Stimulated activated naive CD4-positive, alpha-beta T cell treated with Interleukin-2 at 50 U/mL for 16 hours (primary cell): Measurements from ENCODE around the gene CATSPER4.

Experiments used
- DNase-seq: peaks from one replicate; lab custom pipeline; 2025; lab: John Stamatoyannopoulos, UW

CATSPER4 gene

DNA sequence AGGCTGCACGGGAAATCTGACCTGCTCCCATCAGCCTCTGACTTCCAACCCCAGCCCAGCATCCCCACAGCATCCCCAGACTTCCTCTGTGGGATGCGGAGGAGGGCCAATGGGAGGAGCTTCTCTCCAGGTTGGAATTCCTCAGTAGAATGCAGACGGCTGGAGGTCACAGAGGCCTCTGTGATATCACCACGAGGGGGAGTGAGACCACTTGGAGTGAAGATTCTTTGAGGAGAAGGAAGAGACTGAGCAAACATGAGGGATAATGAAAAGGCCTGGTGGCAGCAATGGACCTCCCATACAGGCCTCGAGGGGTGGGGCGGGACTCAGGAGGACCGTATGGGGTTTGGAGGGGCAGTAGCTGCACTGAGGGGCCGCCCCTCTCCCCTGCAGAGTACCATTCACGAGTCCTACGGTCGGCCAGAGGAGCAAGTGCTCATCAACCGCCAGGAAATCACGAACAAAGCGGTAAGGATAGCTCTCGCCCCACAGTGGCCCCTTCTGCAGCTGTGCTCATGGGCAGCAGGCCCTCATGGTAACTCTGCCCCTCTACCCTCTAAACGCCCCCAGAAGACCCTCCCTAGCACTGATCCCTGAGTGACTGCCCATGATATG, at the start of gene CATSPER4:
CATSPER4 (plus strand) TSS at position 230 of the 615 bp plus-strand sequence; CDS start at position 256, 26 bp downstream.
- DNase-seq: no peak

DNA sequence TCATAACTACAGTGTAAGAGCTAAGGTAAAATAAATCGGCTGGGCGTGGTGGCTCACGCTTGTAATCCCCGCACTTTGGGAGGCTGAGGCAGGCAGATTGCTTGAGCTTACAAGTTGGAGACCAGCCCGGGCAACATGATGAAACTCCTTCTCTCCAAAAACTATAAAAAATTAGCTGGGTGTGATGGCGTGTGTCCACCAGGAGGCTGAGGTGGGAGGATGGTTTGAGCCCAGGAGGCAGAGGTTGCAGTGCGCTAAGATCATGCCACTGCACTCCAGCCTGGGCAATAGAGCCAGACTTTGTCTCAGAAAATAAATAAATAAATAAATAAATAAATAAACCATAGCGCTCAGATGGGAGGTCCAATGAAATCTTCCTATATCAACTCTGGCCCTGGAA, 48.2 kb upstream of the CATSPER4 start:
- no peak for DNase-seq

DNA sequence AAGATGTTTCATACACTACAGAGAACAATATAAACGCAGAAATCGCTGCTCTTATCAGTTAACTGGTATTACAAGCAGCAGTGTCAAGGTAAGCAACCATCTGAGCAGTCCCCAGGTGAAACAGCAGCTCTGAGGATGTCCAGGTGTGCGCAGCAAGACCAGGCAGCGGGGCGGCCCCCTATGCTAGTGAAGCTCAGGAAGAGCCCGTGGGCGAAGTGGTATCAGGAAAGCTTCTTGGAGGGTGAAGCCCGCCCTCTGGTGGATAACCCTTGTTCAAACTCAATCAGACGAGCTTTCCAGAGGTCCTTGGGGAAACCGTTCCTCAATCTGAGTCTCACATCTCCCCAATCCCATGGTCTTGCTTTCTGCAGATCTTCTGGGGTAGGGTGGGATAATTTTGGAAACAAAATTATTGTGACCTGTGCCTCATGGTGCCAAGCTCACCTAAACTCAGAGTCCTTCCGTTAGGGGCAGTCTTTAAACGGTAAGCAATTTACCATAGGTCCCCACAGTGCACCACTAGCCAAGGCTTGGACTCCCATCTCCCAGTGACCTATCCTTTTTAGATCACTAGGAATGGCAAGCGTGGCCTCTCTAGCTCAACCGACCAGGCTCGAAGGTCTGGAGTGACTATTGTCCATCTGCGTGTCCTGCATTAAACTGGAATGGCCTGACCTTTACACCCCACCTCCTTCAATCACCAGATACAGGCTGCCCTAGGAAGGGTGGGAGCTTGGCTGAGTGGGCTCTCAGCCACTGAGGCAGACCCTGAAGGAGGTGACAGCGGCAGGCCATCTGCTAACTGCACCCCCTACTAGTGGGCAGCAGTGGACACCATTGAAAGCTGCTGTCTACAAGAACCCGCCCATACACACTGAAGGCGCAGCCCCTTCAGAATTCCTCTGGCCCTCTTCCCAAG, 45.1 kb upstream of the CATSPER4 start:
- DNase-seq: peak; percentile 59

DNA sequence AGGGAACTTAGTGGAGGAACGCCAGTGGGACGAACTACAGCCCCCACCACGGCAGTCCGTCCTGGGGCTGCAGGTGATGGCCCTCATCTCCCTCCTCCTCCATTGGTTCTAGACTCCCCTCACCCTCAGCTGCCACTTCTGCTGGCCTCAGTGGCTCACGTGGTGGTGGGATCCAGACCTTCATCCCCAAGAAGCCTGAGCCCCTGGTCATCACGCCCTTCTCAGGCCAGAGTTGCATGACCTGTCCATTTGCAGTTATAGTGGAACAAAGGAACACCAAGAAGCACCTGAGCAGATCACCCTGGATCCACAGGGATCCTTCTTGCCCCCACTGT, 44.5 kb upstream of the CATSPER4 start:
- DNase-seq: no peak

DNA sequence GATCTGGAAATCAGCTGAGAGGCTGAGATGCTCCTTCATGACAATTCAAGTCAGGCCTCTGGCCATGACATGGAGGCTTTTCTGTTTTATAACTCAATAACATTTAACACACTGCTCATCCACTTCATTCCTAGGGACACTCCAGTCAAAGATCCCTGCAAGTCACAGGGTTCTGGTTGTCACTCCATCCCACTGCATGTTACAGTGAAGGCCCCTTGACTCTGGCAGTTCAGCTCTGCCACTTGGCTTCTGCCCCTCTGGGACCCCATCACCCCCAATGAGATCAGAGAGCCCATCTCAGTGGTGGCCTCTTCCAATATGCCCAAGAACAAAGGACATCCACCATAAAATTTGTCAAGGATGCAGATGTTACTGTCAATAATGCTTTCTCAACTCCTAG, 41.5 kb upstream of the CATSPER4 start:
- no peak for DNase-seq

DNA sequence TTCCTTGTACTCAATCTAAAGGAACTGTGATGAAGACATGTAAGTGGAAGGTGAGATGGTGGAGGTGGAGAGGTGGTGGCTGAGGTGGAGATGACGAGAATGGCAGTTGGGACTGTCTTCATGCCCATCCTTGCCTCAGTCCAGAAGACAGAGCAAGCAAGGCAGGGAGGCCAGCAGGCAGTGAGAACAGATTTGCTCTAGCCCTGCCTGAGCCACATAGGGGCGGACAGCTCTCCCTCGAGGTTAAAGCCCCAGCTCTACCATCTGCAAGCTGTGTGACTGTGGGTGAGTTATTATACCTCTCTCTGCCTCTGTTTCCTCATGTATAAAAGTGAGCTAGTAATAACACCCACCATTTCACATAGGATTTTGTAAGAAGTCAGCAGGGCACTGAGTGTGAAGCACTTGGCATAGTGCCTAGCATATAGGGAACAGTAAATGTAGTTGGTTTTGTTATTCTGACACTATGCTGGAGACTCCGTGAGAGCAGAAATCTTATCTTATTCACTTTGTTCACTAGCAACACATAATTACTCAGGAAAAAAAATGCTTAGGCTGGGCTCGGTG, 36.4 kb upstream of the CATSPER4 start:
- DNase-seq: no peak

DNA sequence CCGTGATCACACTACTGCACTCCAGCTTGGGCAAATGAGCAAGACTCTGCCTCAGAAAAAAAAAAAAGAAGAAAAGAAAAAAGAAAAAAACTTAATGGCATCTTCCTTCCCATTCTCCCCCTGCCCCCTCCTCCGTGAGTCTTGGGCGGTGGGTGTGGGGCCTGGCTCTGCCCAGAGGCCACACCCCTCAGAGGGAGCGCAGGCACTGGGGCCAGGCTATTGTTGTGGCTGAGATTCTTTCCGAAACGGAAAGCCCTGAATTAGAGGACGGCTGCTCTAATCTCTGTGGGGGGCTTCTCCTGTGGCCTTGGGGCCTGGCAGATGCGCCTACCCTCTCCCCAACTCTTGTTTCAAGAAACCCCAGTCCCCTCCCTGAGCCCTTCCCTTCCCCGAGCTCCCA, 35.7 kb upstream of the CATSPER4 start:
- no peak for DNase-seq

DNA sequence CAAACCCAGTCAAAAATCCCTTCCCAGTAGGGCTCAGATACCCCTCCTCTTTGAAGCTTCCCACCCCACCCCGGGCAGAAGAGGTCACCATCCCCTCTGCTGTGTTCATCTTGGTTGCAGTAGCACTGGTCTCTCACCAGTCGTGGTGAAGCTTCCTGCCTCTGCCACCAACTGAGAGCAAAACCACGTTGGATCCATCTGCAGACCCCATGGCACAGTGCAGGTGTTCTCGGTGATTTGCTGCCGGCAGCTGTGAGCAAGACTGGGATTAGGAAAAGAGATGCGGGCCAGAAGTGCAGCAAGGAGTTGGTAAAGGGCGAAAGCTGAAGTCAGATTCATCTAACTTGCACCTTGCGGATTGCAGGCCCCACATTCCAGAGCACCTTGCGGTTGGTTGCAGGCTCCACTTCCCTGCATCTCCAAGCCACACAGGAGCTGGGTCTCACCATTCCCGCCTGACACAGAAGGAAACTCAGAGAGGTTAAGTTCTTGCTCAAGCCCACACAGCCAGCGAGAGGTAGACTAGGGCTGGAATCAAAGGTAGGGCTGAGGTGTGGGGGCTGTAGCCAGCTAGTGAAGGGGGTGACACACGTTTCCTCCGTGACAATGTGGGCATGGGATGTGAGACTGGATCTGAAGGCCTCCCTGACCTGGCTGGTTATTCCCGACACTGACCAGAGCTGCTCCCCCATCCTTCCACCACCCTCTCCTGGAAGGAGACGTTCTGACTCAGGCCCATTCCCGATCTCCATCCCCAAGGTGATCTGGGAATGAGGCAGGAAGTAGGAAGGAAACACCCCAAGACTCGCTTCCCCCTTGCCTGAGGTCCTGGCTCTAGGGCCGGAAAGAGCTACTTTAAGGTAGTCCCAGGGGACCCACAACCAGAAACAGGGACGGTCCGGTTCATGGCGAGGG, 34.8 kb upstream of the CATSPER4 start:
- DNase-seq: no peak

DNA sequence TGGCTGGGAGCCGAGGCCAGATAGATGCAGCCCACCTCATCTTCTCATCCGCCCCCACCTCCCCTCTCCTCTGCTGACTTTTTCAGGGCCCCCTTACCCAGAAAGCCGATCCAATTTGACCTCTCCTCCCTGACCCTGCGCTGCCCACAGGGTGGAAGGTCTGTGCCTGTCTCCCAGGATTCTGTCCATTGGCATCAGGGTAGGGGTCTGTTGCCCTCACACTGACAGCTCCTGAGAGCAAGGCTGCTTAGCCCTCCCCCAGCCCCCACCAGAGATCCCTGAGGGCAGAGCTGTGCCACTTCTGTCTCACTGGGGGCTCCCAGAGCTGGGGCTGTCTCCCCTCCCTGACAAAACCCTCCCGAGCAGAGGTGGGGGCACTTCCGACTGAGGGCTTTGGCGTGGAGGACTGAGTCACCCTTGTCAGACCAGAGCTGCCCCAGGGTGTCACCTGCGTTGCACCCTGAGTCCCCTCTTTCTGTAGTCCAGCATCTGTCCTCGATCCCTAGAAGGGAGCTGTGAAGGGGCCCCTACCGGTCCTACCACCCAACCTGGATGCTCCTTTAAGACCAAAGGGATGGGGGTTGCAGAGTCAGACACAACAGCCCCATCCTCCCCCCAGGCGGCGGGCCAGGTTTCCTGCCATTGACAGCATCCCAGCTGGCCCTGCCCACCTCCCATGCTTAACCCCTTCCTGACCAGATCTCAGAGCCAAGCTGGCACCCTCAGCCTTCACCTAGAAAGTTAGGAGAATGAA, 33.9 kb upstream of the CATSPER4 start:
- no peak for DNase-seq

DNA sequence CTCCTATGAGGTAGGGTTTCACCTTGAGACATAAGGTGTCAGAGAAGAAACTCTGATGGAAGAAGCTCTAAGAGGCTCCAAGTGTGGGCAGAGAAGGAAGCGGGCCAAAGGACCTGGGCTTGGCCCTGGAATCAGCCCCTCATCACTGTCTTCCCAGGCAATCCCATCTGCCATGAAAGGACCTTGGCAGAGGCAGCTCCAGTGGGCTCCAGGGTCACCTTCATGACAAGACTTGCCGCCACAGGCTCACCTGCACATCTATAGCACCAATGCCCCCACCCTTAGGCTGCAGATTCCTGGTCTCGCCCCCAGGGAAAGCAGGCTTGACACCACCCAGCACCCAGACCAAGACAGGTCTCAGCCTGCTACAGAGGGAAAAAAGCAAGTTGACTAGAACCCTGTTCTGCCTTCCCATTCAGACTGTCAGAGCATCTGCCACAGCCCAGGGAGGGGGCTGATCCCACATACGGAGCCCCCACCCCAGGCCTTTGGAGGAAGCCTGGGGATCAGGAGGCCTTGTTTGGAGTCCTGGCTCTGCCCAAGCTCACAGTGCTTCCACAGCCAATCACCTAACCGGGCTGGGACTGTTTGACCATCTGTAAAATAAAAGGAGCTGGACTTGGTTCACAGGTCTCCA, 32.0 kb upstream of the CATSPER4 start:
- DNase-seq: no peak

DNA sequence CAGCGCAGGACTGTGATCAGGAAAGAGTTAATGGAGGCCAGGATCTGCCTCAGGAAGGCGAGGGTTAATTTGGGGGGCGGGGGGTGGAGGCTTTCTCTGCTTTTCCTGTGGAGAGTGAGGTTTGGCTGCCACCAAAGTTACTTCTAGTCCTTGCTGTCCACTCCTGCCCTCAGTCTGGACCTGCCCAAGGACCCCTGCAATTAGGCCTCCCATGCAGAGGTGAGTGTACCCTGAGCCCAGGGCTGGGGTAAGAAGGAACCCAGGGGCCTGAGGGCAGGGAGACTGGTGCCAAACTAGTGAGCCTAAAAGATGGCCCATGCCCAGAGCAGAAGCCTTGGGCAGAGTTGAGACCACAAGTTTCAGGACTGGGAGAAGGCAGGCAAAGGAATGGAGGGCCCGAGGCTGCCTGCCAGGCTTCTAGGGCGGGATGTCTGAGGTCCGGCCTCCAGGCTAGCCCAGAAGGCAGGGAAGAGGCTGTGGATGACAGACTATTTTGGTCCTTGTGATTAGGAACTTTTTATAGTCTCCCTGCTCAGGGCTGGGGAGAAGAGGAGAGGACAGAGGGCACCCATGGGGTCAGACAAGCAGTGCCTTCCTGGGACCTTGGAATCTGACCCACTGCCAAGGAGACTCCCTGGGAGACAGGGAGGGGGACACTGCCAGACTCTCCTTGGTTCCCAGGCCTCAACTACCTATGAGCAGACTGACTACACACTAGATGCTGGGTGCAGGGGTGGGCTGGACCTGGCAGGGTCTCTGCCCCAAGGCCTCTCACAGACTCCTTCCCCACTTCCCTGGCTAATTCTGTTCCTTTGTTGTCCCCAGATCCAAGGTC, 31.3 kb upstream of the CATSPER4 start, which contains the start of gene FAM110D:
FAM110D (plus strand) TSS at position 172 of the 835 bp plus-strand sequence. CDS start 2,213 bp downstream, outside the sequence.
- DNase-seq: no peak

DNA sequence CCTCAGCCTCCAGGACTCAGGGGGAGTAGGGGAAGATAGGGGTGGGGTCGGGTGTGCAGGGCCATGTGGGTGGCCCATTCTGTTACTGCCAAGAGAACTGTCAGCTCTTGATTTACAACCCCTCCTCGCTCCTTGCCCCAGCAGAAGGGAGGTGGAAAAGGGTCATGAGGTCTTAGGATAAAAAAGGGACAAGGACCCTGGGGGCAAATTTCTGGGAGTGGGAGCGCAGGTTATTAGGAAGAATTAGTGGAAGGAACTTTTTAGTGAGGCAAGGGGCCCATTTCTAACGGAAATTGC, 30.7 kb upstream of the CATSPER4 start:
- DNase-seq: no peak

DNA sequence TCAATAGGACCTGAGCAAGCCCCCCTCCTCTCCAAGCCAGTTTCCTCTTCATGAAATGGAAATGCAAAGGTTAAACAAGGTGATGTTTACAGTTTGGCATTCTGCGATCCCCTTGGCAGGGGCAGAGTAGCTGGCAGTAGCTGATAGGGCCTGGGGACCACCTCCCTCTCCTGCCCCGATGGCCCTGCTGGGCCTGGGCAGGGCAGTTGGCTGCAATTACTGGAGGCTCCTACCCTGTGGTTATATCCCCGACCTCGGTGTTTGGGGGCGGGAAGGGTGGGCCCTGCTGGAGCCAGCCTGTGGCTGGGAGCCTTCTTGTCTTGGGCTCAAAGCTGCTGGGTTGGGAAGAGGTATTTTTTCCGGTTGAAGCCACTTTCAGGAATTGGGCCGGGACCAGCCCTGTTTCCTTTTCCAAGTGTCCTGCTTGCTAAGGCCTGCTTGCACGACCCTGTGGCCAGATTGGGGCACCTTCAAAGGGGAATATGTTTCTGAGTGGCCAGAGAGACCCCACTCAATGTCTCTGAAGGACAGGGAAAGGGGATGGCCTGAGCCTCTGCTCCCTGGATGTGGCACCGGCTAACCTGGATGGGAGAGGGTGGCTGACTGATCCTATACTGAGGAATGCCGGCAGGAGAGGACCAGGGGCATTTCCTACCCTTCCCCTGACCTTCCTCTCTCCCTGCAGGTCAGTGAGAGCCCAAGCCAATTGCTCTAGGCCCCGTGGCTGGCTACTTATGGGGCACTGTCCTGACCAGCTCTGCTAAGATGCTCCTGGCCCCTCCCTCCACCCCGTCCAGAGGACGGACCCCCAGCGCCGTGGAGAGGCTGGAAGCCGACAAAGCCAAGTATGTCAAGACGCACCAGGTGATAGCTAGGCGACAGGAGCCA, 29.6 kb upstream of the CATSPER4 start:
- DNase-seq: no peak

DNA sequence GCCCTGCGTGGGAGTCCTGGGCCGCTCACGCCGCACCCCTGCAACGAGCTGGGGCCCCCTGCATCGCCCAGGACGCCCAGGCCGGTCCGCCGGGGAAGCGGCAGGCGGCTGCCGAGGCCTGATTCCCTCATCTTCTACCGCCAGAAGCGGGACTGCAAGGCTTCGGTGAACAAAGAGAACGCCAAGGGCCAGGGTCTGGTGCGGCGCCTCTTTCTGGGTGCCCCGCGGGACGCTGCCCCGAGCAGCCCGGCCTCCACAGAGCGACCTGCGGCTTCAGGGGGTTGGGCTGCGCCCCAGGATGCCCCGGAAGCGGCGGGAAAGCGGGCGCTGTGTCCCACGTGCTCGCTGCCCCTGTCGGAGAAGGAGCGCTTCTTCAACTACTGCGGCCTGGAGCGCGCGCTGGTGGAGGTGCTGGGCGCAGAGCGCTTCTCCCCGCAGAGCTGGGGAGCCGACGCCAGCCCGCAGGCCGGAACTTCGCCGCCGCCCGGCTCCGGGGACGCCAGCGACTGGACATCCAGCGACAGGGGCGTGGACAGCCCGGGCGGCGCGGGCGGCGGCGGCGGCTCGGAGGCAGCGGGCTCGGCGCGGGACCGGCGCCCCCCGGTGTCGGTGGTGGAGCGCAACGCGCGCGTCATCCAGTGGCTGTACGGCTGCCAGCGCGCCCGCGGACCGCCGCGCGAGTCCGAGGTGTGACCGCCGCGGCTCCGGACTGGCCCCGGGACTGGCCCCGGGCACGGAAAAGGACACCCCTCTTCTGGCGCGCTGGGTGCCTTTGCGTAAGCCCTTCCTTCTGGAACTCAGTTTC, 28.8 kb upstream of the CATSPER4 start:
- DNase-seq: peak; percentile 19

DNA sequence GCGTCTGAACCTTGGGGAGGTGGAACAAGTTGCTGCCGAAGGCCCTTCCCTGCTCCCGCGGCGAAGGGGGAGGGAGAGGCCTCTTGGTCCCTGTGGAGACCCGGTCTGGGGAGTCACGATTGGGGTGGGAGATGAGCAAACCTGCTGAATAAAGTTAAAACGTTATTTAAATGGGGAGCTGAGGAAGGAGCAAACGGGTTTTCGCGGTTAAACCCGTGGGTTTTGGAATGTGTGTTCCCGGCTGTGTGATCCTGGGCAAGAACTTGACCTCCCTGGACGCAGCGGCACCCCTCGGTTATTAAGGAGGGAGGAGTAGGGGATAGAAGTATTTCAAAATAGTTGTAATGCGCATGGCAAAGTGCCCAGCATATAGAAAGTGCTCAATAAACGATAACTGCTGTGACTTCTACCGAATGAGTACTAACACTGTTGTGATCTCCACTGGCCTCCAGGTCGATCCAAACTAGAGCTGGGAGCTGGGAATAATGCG, 28.1 kb upstream of the CATSPER4 start:
- DNase-seq: no peak

DNA sequence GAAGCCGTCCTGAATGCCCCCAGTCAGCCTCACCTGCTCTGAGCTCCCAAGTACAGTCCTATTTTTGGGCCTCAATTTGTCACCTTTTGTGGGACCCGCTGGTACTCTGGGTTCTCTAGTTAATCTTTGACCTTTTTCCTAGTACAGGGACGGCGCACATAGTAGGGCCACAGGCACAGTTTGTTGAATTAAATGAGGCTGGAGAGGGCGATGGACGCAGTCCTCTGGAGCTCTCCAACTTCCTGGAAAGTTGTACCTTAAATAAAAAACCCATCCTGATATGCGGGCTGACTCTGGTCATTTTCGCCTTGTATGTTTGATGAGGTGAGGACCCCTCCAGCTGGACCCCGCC, 26.7 kb upstream of the CATSPER4 start:
- no peak for DNase-seq

DNA sequence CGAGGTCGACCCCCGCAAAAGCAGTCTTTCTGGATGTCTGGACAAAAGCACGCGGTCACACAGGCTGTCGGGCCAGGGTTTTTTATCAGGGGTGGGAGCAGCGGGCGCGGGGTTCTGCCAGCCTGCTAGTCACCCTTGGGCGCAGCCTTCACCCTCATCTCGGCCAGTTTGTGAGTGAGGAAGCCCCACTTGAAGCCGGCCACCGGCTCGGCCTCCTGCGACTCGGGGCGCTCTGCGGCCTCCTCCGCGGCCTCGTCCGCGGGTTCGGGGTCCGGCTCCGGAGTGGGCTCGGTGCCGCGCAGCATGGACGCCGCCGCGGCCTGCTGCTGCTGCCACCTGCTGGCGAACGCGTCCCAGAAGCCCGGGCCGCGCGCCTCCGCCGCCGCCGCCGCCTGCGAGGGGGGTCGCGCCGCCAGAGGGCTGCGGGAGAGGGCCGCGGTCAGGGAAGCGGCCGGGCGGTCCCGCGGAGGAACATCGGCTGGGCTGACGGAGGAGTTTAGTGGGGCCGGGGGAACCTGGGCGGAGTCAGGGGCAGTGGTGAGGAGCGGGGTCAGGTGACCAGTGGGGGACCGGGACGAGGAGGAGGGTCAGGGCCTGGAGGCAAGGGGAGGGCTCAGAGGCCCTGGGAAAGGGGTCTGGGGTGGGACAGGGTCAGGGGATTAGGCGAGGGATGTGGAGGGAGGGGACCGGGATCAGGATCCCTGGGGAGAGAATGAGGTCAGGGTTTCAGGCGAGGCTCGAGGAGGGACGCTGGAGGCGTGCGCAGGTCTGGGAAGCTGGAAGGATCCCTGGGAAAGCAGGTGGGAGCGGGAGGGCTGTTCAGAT, 26.2 kb upstream of the CATSPER4 start:
- peak; percentile 23 for DNase-seq
